ENCODE results near the gene NSUN2.
"Not testable (repeated sequence)": the region's sequence is repeated elsewhere in the genome, so short reads cannot be mapped to it uniquely, and the experiment has no call there.

NSUN2 gene

DNA sequence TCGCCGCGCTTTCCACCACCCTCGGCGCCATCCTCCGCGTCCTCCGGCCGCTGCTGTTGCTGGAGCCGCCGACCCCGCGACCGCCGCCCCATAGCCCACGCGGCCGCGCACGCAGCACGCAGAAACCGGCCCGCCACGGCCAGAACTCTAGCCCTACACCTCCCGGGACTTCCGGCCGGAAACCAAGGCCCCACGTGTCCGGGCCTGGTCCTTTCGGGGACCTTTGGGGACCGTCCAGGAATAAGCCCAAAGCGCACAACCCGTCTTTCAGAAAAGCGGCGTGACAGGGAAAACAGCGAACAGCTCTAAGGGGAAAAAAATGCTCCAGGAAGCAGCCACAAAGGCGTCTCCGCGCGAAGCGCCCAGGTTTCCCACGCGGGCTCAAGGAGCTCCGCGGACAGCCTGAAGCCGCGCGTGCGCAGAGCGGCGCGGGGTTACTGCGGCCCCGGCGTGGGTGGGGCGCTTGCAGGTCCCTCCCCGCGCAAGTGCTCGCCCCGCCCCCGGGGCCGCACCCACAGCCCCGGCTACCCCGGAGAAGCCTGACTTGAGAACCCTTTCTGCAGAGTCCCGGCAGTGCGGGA, at the start of gene NSUN2, which contains the start of gene SRD5A1:
Gene NSUN2, minus strand, starts transcription at position 157 of the 581 bp plus-strand sequence. Its CDS starts 65 bp downstream, at position 92.
Gene SRD5A1, plus strand, starts transcription at position 553 of the 581 bp plus-strand sequence. CDS start 137 bp downstream, outside the sequence.
- DNase-seq, result peak; percentile 97

DNA sequence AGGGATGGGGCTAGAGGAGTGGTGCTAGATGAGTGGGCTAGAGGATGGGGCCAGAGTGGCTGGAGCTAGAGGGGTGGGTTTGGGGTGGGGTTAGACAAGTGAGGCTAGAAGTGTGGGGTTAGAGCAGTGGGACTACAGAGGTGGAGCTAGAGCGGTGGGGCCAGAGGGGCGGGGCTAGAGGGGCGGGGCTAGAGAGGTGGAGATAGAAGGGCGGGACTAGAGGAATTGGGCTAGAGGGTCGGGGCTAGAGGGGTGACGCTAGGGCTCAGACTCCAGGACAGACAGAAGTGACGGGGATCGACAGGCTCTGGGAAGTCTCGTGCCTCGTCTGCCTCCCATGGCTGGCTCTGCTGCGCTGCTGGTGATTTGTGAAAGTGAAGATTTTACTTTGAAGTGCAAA, 49.4 kb upstream of the NSUN2 start:
- no peak for DNase-seq

DNA sequence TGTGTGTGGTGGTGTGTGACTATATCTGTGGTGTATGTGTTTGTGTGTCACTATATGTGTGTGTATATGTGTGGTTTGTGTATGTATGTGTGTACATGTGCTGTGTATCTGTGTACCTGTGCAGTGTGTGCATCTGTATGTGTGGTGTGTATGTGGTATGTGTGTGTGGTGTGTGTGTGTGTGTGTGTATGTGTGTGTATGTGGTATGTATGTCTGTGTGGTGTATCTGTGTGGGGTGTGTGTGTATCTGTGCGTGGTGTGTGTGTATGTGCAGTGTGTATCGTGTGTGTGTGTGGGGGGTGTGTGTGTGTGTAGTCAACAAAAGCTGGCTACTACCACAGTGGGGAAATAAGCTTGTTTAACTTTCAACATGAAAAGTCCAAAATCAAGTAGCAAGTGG, 48.8 kb upstream of the NSUN2 start:
- DNase-seq, result no peak

DNA sequence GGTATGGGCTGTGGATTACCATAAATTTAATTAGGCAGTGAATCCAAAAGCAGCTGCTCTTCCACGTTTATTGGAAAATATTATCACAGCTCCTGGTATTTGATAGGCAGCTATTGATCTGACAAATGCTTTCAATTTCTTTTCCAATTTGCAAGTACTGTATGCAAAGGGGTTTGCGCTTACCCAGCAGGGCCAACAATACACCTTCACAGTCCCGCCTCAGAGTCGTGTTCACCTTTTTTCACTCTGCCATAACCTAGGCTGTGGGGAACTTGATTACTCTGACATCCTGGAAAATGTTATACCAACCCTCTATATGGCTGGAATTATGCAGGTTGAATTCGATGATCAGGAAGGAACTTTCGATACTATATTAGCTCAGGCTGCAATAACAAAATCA, 48.1 kb upstream of the NSUN2 start:
- no peak for DNase-seq

DNA sequence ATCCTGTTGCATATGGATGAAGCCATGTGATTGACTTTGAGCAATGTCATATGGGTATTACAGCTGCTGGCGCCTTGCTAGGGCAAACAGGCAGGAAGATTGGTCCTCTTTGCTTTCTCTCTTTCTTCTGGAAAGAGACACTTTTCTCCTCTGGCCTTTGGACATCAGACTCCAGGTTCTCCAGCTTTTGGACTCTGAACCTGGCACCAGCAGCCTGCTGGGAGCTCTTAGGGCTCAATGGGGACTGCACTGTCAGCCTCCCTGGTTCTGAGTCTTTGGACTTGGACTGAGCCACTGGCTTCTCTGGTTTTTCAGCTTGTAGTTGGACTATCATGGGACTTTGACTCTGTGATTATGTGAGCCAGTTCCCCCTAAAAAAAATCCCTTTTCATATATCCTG, 45.5 kb upstream of the NSUN2 start:
- no peak for DNase-seq

DNA sequence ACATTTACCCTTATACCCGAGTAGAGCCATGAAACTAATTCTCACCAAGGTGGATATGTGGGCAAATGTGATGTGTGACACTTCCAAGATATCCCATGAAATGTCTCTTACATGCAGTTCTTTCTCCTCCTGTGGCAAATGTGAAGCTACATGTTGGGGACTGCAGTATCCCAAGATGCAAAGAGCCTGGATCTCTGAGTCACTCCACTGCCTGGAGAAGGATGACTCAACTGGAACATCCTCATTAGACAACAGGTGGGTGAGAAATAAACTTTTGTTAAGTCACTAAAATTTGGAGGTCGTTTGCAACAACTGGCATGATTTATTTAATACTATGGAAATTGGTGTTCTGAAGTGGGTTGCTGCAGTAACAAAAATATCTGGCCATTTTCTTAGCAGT, 43.9 kb upstream of the NSUN2 start:
- DNase-seq, result no peak

DNA sequence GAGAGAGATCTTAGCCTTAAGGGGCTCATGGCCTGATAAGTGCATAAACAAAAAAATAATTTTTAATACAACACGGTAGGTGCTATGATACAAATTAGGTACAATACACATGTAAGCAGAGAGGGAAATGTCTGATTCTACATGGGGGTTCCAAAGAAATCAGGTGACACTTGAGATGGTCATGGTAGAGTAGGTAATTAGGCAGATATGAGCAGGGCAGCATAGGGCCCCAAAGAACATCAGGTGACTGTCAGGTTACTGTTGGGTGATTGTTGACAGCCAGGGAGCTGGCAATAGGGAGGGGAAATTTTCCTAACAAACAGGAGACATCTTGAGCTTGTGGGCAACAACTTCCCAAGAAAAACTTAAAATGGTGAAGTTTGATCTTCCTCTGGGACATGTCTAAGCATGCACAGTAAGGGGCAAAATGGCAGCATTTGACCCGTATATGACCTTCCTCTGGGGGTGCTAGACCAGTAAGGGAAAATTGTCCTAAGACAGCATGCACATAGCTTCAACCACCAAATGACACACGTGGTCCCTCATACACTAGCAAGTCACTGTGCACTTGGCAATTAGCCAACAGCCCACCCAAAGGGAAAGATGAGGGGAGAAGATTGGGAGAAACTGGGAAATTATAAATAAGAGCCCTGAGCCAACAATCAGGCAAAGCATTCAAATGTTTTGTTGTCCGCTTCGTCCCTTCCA, 43.1 kb upstream of the NSUN2 start:
- DNase-seq, result no peak

DNA sequence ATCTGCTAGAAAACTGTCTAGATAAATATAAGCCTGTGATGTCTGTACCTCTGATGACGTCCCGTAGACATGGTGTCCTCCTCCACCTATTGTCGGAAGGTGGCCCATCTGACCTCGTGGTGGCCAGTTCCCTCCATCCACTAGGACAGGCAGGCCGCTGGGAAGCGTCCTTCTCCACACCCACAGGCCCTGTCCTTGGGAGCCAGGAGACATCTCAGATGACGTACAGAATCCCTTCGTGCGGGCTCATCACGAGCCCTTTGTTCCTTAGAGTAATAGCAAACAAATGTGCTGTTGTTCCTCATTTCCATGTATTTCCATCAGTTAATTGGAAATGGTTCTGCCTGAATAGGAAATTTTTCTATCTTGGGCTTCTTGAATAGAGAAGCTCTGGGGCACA, 42.0 kb upstream of the NSUN2 start:
- DNase-seq, result no peak

DNA sequence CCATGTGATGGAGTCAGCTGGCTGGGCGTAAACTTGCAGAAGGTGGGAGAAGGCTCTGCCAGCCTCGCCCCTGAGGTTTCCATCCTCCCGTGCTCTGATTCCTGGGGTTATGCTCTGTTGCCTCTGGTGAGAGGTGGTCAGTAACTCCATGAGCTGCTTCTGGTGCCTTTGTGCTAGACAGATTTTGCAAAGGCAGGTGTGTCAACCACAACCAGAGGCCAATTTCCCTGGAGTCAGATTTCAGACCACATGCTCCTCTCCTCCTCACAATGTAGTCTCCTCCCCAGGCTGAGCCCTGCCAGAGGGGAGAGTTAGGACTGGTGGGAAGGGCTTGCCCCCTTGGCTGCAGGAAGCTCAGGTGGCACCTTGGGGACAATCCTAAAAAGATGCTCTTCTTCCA, 41.6 kb upstream of the NSUN2 start:
- DNase-seq, result no peak

DNA sequence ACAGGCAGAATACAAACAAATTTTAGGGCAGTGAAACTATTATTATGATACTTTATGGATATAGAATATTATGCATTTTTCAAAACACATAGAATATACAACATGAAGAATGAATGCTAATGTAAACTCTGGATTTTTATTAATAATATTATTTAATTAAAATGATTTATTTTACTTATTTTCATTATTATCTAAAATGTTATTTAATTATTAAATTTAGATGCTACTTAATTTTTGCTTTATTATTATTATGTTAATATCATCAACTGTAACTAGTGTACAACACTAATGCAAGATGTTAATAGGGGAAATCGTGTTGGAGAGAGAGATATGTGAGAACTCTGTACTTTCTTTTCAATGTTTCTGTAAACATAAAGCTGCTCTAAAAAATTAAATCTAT, 41.1 kb upstream of the NSUN2 start:
- DNase-seq, result no peak

DNA sequence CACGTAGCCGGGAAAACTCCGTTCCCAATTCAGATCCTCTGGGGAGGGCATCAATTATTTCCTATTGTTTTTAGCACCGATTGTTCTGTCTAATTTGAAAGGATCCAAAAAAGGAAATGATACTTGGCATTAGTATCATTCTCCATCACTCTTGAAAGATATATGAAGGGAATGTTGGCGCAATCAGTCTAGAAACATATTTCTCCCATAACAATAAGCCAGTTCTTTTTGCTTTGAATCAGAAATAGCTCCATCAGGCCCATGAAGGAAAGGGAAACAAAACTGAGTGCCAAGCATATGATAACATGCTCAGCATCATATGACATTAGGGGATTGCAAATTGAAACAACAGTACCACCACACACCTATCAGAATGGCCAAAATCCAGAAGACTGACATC, 40.2 kb upstream of the NSUN2 start:
- no peak for DNase-seq

DNA sequence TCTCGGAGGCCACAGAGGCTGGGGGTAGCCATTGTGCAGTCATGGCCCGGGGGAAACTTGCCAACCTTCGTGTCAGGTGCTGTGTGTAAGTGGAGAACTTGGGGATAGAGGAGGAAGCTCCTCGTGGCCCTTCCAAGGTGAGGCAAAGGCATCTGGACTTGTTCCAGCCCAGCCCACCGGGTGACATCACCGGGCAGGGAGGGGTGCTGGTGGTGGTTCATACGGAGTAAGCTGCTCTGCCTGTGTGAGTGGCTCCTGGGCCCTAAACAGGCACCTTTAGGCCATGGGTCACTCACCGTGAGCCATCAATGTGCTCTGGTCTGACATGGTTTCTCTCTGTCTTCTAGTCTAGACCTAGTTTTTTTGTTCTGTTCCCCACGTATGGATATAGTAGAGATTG, 35.9 kb upstream of the NSUN2 start:
- DNase-seq, result not testable (repeated sequence)

DNA sequence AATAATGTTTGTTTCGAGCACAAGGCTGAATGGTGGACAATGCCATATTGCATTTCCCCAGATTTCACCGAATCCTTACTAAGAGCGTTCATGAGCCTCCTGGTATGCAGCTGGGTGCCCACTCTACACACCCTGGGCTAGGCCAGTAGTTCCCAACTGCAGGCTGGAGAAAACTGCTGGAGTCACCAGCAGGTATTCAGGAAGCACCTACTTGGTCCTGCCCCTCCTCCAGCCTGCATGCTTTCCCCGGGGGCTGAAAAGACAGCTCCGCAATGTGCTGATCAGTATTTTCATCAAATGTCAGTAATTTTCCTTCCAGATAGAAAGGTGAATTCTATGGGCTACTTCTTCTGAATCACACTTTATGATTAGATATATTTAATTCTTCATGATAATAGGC, 34.8 kb upstream of the NSUN2 start:
- no peak for DNase-seq

DNA sequence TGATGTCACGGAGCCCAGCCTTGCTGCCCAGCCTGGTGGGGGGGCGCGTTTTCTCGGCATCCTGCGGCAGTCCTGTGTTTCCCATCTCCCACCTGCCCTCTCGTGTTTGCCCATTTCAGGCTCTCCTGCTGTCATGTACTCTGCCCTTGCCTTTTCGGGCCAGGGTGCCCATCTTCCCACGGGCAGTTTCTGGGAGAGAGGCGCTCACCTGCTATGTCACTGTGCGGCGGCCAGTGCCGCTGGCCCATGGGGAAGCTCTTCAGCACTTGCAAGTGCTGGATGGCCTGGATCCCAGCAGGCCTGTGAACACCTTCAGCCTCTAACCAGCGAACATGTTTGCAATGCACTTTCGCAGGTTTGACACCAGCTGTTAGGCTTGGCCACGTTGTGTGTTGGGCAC, 33.9 kb upstream of the NSUN2 start:
- DNase-seq, result no peak

DNA sequence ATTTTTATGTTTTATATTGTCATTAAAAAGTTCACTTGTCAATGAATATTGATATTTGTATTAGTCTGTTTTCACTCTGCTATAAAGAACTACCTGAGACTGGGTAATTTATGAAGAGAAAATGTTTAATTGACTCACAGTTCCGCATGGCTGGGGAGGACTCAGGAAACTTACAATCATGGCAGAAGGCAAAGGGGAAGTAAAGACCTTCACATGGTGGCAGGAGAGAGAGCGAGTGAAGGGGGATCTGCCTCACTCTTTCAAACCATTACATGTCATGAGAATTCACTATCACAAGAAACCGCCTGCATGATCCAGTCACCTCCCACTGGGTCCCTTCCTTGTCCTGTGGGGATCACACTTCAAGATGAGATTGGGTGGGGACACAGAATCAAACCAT, 27.8 kb upstream of the NSUN2 start:
- no peak for DNase-seq

DNA sequence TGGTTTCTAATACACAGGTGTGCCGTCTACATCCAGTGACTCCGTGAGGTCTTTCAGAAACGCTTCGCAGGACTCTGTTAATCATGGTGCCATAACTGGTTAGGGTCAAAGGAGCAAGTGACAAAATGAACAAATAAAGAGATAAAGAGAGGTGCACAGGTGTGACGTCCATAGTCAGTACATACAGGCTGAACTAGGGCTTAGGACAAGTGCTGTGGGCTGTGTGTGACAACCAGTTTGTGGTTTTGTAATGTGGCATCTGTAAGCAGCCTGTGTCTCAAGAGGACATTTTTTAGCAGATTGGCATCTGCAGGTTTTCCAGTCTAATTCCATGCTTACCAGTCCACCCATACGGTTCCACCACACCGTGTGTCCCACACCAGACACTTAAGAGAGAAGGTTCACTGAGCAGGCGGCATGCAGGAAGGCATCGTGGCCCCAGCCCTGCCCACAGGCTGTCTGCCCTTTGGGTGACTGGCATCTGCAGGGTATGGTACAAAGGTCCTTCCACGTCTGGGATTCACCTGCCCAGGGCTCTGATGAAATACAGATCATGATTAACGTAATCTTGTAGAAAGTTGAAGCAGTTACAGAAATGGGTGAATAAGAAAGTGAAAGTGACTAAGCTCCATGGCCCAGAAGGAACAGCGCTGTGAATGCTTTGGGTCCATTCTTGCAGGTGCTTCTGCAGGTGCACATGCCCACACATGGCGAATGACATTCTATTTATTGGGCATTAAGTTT, 27.3 kb upstream of the NSUN2 start:
- DNase-seq, result no peak

DNA sequence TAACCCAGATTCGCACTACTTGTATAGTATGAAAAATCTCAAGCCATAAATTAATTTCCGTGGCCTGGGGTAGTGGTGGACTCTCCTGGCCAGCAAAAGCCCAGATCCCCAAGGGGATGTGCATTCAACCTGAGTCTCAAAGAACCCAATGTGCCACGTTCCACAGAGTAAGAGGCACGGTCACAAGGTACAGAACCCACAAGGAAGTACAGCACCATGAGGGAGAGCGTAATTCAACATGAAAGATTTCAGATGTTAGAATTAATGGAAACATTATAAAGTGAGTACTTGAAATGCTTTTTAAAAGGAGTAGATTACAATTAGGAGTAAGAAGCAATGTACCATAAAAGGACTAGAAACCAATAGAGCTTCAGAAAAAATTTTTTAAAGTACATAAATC, 23.8 kb upstream of the NSUN2 start:
- no peak for DNase-seq

DNA sequence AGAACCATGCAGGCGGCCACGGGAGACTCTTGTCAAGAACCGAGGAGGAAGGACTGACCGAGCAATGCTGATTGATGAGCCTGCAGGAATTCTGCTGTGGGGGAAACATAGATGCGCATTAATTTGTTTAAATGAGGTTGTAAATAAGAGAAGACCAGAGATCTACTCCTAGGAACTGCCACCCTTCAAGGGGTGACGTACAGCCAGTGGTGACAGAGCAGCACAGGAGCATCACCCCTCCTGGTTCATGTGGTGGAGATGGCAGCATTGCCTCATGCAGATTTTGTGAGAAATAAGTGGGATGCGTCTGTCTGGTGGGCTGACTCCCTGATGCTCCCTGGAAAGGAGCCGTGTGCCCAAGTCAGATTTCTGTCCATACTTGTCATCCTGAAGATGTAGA, 22.6 kb upstream of the NSUN2 start:
- no peak for DNase-seq

DNA sequence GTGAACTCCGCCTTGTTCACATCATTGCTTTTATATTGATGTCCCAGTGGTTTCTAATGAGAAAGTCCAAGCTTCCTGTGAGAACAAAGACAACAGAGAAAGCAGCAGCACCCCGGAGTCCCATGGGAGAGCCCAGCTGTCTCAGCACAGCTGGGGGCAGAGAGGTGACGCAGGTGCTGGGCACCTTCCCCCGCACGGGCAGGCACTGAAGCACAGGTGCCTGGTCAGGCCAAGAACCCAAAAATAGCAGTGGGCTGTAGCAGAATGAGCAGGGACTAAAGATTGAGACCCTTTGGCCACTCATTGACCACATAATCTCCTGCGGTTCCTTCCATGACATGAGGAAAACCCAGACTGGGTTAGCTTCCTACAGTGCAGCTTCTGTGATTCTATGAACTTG, 19.2 kb upstream of the NSUN2 start:
- DNase-seq, result no peak

DNA sequence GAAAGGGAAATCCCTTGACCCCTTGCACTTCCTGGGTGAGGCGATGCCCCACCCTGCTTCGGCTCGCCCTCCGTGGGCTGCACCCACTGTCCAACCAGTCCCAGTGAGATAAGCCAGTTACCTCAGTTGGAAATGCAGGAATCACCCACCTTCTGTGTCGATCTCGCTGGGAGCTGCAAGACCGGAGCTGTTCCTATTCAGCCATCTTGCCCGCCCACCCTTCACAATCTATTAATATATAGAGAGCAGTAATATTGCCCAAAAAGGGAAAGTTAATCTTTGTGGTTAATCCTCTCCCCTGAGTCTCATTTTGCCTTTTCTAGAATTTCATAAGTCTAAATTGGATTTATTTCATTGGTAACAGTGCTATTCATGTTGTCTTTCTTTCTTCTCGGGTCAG, 16.8 kb upstream of the NSUN2 start:
- no peak for DNase-seq

DNA sequence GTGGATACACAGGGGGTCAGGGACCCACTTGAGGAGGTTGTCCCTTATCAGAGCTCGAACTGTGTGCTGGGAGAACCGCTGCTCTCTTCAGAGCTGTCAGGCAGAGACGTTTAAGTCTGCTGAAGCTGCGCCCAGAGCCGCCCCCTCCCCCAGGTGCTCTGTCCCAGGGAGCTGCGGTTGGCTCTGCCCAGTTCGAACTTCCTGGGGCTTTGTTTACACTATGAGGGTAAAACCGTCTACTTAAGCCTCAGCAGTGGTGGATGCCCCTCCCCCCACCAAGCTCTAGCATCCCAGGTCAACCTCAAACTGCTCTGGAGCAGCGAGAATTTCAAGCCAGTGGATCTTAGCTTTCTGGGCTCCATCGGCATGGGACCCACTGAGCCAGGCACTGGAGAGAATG, 16.3 kb upstream of the NSUN2 start:
- no peak for DNase-seq

DNA sequence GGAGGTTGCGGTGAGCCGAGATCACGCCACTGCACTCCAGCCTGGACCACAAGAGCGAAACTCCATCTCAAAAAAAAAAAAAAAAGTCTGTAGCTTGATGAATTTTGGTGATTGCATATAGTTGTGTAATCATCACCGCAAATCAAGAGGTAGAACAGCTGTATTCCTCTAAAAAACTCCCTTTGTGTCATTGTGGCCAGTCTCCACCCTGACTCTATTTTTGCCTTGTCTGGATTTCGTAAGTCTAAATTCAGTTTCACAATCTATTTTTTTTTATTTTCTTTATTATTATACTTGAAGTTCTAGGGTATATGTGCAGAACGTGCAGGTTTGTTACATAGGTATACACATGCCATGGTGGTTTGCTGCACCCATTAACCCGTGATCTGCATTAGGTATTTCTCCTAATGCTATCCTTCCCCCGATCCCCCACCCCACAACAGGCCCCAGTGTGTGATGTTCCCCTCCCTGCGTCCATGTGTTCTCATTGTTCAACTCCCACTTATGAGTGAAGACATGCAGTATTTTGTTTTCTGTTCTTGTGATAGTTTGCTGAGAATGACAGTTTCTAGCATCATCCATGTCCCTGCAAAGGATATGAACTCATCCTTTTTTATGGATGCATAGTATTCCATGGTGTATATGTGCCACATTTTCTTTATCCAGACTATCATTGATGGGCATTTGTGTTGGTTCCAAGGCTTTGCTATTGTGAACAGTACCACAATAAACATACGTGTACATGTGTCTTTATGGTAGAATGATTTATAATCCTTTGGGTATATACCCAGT, 12.9 kb upstream of the NSUN2 start:
- DNase-seq, result peak; percentile 91

DNA sequence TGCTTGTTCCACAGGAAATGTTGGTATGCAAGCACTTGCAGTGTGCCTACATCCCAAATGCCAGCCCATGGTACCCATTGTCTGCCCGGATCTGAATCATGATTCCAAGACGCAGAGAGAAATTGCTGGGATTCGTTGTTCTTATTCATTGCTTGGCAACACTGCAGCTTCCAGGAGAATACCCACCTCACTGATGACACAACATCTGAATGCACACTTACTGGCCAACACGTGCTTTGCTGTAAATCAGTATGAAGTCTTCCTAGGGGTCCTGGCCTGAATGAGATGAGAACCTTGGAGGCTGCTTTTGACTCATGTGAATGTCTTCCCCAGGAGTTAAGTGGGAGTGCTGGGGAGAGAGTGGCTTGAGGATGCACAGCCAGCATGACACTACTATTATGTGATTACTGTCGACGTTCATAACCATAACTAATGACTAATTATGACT, 12.0 kb upstream of the NSUN2 start:
- peak; percentile 56 for DNase-seq

Measured in suppressor macrophage treated with lipopolysaccharide for 4 hours (primary cell).